Cerebellar nuclear complex (tissue), 1 donor: ENCODE results near the gene AGBL3.
"Not testable (repeated sequence)": the region's sequence is repeated elsewhere in the genome, so short reads cannot be mapped to it uniquely, and the experiment has no call there.

ENCODE experiments used
- DNase-seq, 2 experiments: peaks; one replicate each; lab custom pipeline; 2025; lab: John Stamatoyannopoulos, UW

AGBL3 gene

DNA sequence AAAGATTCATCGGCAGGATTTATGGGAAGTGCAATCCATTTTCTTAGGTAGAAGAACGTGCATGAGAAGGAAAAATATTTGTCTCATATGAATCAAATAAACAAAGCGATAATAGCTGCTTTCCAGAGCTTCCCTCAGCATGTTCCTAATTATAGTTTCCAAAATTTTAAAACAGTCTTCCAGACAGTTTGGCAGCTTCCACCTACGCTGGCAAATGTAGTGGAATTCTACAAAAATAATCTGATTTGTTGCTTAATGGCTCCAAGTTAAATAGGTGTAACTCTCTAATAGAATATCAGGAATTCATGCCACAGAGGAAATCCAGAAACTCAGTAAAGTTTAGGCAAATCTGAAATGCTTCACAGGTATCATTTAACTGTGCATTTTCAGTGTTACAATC, 23.3 kb upstream of the AGBL3 start:
- DNase-seq: no peak

DNA sequence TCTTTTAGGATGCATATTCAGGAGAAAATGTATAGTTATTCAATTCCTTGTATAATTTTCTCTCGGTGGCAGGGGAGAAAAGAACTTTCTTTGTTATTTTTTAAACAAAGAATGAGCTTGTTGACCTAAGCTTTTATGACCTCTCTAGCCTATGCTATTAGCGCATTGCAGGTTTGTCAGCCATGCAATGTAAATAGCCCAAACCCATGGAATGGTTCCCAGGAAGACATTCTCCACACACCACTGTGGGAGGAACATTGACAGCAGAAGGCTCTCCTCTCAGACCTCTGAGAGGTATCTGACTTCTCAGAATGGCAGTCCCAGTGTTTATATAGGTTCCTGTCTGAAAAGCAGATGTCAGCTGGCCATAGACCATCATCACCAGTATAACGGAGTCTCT, 19.6 kb upstream of the AGBL3 start:
- DNase-seq: no peak

DNA sequence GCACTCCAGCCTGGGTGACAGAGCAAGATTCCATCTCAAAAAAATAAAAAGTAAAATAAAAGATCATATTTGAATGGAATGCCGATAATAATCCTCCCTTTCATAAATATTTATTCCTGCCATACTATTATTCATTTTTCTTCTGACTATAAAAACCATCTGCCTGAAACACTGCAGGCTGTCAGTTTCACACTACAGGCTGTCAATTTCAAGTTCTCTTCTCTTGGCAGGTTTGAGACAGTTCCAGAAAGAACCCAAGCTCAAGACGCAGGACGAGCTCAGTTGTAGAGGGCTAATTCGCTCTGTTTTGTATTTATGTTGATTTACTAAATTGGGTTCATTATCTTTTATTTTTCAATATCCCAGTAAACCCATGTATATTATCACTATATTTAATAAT, 18.2 kb upstream of the AGBL3 start:
- DNase-seq: no peak

DNA sequence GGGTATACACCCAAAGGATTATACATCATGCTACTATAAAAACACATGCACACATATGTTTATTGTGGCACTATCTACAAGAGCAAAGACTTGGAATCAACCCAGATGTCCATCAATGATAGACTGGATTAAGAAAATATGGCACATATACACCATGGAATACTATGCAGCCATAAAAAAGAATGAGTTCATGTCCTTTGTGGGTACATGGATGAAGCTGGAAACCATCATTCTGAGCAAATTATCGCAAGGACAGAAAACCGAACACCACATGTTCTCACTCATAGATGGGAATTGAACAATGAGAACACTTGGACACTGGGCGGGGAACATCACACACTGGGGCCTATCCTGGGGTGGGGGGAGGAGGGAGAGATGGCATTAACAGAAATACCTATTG, 4.7 kb upstream of the AGBL3 start:
- DNase-seq: not testable (repeated sequence)

DNA sequence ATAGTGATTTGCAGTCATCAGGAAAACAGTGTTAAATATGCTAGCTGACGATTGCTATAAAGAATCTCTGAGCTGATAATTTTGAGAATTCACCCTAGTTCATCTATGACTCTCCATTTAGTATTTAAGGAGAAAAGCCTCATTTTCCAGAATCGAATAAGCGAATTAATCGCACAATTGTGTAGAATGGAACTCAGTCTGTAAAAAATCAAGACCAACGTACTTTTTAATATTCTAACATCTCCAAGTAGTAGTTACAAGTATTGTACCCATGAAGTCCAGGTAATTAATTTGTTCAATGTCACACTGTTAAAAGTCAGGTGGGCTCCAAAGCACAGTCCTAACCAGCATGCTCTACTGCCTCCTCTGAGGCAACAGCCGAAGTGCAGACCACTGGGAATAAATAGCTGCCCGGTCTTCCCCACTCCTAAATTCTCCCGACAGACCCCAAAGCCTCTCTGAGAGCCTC, 380 bp upstream of the AGBL3 start:
- no peak for DNase-seq

DNA sequence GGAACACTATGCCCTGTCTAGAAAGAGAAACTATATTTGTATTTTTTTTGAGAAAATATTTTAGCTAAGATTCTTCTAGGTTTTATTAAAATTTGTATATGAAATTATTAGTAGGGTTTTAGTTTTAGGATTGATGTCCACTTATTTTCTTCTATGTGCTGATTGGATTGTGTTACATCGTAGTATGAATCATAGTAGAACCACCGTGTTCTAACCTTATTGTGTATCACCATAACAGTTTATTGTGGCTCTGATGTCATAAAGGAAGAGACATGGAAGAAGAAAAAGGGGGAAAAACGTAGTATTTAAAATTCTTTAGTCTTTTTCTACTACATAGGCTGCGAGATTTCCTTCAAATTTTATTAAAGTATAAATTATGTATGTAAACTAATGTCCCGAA, 1.9 kb downstream of the AGBL3 start:
- no peak for DNase-seq

DNA sequence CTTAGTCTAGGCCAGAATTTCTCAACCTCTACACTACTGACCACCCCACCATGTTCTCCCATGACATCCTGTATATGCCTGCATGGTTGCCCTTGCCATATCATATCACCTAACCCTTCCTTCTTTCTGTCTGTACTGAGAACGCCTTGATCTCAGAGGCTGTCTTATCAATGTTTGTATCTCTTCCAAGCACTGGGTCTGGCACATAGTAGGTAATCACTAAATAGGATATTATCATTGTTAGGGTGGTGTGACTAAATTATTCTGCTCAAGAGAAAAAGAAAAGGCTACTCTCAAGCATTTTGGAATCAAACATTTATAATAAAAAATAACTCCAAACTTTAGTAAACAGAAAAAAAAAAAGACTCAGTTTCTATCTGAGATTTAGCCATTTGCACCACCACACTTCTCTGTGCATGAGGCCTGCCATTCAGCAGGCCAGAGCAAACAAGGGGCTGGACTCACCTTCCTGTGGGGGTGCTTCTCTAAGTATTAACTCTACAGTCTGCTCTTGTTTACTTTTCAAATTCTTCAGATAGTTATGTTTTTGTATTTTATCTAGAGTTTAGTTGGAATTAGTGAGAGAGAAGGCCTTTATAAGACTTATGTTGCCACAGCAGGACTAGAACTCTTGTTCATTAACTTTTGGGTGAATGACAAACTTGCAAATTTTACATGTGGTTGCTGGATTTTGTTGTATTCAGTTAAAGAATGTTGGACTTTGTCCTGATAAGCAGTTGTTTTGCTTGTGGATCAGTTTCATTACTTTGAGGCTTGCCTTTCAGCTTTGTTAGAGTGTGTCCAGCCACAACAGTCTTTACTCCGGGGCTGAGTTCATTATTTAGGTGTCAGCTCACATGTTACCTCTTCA, 5.4 kb downstream of the AGBL3 start:
- no peak for DNase-seq

DNA sequence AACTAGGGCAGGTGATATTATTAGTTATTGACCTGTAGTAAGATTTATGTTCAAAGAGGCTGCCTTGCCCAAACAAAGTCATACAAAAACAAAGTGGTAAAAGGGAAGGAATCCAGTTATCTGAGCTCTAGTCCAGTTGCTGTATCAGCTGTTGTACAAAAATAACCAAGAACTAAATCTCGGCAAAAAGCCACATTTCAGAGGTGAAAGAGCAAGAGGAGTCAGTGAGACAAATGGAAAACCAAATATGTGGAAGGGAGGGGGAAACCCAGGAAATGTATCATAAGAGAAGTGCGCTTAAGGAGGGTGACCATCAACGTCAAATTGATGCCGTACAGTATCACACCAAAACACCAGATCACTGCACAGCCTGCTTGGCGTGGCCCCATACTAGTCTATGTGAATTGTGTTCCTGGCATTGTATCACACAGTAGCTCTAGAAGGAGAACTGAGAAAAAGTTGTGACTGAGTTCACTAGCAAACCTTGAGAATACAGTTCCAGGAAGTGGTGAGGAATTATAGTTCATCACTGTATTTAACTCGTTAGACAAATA, 6.4 kb downstream of the AGBL3 start:
- DNase-seq: no peak

DNA sequence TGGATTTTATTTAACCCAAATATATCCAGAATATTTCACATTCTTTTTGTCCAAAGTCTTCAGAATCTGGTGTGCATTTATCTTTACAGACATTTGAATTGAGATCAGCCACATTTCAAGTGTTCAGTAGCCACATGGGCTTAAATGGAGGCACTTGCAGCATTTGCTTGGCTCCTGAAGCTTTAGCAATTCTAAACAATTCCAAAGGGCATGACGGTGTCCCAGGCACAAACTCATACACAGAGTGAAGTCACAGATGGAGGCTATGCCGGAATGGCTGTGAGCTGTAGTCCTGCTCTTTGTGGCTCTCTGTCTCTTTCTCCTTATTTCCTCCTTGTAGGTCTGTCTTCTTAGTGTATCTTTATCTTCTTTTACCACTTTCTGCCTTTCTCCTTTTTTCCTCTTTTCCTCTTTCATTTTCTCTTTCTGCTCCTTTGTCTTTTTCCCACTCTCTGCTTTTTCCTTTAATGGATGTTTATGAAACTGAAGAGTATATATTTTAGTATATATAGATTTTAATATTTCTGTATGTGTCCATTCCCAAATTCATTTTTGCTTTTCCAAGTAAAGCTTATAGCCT, 7.7 kb downstream of the AGBL3 start:
- no peak for DNase-seq

DNA sequence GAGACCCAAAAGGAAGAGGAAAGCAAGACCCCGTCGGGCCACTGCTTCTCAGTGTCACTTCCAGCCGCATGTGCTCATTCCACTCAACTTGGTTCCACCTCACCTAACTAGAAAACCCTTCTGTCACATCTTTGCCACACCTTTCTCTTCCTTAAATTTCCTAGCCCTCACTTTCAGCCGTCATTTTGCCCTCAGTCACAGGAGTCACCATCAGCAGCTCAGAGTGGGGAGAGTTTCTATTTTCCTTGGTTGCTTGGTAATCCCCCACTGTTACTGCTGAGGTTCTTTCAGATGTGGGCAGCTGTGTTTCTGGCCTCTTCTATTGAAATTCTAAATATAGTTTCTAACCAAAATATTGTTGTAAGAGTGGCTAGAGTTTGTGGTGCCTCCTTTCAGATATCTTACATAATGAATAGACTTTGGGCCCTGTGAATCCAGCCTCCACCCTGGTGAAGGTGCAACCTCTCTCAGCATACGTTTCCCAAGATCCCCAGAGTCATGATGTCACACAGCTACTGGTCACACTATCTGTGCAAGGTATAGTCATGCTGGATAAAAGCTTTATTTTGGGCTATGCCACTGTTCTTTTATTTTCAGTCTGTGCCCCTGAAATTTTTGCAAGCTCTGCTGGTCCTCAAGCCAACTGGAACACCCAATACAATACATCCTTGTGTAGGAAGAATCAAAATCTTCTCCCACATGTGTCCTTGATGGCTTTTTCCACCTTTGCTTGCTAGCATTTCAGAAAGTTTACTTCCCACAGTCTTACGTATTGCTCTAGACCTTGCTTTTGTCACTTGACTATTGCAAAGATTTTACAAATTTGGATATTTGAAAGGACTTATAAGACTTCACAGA, 9.2 kb downstream of the AGBL3 start:
- DNase-seq: no peak

DNA sequence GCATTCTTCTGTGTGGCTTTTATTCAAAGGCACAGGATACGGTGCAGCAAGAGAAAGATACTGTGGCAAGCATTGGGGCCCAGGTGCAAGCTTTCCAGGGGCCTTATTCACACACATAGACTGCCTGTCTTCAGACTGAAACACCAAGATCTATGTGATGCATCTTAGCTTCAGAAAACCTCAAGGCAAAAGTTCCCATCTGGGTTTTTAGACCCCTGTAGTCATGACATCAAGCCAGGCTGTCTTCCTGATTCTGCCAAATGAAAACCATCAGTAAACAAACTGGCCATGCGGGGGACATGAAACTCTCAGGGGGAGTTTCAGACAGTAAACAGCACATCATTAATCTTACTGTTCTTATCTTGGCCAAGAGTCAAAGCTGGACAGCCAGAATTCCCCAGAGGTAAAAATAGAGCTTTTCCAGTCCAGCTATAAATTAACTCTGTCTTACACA, 9.8 kb downstream of the AGBL3 start:
- no peak for DNase-seq

DNA sequence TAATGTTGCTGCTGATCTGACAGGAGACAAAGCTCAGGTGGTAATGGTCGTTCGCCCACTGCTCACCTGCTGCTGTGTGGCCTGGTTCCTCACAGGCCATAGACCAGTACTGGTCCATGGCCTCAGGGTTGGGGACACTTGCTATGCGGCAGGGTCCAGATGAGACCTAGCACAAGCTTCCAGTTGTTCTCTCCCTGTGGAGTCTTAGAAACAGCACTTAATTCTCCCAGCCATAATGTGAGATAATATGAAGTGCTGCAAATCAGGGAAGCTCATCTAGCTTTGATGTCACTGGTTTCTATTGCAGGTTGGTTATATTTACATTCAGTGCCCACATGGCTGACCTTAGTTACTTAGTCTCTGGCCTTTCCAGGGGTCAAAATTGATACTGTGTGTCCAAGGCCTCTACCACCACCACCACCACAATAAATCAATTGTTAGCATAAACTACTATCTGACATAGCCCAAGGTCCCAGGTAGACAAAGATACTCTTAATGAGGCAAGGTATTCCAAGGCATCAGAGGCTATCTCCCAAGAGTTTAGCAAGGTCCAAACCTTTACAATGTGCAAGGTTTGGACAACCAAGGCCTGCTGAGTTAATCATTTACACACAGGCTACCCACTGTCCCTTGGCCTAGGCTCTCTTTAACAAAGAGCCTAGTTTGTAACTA, 11.0 kb downstream of the AGBL3 start:
- DNase-seq: no peak

DNA sequence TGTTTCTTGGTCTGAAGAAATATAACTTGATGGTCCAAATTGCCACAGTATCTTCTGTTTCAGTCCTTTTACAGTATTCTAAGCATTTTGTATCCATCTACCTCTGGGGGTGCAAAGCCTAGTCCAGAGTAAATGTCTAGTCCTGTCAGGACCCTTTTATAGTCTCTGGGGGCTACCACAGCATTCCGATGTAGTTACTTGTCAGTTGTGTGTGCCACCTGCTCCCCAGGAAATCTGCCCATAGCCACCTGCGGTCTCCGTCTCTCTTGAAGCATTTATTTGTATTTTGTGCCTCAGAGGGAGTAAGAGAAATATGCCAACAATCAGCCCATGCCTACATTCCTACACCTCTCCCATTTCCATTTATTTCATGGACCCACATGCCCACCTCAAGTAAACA, 12.8 kb downstream of the AGBL3 start:
- no peak for DNase-seq

DNA sequence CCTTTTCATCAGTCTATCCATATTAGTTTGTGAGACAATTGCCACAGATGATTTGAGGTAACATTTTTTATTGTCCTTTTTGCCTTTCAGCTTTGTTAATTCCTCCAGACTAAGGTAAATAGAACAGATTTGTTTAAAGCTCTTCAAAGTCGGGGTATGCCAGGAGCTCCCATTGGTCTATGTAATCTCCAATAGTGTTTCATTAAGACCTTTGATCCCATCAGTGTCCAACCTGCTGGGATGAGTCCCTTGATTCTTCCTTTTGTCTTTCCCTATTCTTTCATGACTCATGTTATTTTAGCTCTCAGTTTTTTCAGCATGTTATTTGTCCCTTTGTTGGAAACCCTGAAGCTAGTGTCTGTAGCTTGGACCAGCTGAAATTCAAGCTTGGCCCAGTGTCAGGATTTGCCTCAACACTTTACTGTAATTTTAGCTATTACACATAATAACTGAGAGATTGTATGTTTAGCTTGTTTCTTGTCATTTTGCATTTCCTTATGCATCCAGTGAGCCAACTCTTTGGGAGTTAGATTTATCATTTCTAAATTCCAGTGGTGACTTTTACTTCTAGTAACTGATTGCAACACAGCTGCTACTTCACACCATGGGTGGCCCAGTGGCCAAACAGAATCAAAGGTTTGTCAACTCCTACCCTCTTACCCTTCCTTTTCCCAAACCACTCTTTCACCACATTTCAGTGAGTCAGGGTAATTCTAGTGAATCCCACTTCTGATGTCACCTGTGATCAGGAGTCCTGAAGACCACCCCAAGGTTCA, 15.3 kb downstream of the AGBL3 start:
- no peak for DNase-seq

DNA sequence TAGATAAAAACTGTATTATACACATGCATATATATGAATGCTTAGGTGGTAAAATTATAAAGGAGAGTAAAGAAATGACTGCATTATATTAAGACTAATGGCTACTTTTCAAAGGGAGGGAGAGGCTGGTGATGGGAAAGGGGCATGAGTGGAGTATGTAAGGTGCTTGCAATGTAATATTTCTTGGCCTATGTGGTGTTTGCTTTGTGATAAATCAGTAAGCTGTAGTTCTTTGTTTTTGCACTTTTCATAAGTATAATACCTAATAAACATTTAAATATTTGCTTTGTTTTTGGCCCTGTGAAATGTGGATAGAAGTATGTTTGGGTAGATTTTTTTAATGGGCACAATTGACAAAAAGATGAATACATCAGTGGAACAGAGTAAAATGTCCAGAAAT, 25.9 kb downstream of the AGBL3 start:
- no peak for DNase-seq

DNA sequence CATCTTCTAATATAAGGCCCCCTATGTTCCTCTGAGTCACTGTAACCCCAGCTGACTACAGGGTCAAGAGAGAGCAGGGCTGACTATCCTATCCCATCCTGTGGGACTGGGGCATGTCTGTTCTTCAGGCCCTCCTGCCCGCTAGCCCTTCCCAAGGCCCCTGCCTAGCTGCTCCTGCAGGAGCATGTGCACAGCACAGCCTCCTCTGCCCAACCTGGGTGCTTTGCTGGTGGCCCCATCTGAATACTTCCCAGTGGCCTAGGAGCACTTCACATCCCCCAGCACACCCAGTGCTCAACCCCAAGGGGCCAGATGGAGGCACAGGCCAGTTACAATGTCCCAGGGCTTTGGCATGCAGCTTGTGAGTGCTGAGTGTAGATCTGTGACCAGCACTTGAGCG, 37.3 kb downstream of the AGBL3 start:
- DNase-seq: no peak

DNA sequence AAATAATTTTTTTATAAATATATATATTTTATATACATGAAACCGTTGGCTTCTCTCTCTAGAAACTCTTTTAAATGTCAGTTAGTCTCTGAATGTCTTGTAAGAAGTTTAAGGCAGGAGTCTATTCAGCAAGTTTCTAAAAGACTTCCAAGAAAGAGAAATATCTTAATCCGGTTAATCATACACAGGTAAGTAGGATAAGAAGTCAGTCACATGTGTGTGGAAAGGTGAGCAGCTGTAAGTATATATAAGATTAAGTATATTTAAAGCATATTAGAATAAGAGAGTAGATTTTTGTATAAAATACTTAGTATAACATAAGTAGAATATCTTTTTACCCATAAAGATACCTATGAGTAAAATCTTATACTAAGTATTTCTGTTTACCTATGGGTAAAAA, 48.9 kb downstream of the AGBL3 start:
- no peak for DNase-seq

DNA sequence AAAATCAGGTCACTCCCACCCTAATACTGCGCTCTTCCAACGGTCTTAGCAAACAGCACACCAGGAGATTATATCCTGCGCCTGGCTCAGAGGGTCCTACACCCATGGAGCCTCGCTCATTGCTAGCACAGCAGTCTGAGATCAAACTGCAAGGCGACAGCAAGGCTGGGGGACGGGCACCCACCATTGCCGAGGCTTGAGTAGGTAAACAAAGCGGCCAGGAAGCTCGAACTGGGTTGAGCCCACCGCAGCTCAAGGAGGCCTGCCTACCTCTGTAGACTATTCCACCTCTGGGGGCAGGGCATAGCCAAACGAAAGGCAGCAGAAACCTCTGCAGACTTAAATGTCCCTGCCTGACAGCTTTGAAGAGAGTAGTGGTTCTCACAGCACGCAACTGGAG, 80.7 kb downstream of the AGBL3 start:
- DNase-seq: not testable (repeated sequence)

DNA sequence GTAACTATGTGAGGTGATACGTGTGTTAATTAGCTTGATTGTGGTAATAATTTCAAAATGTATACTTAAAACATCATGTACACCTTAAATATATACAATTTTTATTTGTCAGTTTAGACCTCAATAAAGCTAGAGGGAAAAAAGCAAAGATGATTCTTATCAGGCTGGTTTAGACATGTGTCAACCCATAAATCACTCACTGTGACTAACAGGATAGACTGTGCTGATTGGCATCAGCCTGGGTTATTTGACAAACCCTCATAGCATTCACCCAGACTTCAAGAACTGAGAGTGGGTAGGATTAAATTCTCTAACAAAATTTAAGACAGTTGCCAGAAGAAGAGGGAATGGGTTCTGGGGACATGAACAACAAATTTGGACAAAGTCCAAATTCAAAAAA, 87.8 kb downstream of the AGBL3 start:
- DNase-seq: no peak

DNA sequence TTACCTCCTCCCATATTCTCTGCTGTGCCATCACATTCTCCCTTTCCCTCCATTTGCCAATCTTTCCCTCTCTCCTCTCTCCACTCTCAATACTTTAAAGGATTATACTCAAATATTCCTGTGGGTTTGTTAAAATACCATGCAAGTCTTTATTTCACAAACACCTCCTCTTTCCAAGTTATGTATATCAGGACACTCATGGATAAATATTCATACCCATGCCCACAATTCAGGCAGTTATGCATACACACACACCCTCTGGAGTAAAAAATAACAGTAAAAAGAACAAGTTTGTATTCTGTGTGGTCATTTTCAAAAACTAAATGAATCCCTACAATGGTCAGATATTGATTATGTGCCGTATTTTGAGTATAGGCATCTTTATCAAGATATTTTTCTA, 88.2 kb downstream of the AGBL3 start:
- DNase-seq: no peak

DNA sequence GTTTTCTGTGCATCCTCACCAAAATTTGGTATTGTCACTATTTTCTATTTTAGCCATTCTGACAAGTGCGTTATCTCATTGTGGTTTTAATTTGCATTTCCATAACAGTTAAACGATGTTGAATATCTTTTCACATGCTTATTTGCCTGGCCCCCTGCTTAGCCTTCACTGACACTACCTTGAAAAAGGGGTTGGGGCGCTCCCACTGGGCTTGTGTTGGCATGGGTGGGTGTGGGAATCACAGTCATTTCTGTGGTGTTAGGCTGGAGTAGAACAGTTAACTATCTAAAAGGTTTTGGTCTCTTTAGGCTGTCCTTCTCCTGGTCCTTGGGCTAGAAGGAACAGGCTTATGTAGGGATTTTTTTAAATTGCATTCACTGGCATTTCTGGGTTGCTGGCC, 89.4 kb downstream of the AGBL3 start:
- no peak for DNase-seq
